Raji (cell line): ENCODE measurements around the gene ETV3.

Source experiments
- POLR2A ChIP-seq: IDR thresholded peaks from 2 replicates; pipeline ENCODE4 v1.6.1; 2011; ENCODE audit warnings: low read depth, low read length, control low read depth; ENCODE audit not compliant: insufficient read depth

Gene ETV3

DNA sequence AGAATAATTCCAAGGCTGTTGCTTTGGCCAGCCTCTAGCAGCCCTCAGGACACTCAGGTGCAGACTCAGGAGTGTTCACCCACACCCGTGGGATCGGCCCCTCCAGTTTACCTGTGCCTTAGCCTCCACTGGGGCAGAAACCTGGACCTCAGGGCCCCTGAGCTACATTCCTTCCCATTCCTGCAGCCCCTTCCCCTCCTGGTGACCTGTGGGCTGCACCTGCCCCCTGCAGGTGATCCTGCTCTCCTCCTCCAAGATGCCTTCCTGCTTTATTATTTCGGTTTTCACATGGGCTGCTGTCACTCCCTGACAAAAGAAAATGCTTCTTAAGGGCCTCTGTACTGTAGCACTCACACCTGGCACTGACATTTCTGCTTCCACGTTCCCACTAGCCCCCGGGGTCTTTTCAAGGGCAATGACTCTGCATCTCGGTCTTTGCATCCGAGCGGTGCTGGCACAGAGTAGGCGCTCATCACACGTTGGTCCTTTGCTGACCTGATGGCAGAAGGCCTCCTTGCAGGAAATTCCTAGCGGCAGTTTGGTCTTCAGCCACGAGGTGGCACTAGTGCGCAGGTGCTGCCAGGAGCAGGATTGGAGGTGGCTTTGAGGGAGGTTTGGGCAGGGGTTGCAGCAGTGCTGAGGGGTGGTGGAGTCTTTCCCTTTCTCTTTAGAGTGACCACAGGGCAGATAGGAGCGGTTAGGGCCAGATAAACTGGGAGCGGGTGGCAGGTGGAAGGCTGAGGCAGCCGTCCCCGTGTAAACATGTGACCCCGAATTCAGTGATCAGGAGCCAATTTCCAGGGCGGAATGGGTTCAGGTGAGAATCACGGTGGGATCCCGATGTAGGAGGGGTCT lies 25.3 kb upstream of the ETV3 start:
- no peak for TF ChIP-seq POLR2A

DNA sequence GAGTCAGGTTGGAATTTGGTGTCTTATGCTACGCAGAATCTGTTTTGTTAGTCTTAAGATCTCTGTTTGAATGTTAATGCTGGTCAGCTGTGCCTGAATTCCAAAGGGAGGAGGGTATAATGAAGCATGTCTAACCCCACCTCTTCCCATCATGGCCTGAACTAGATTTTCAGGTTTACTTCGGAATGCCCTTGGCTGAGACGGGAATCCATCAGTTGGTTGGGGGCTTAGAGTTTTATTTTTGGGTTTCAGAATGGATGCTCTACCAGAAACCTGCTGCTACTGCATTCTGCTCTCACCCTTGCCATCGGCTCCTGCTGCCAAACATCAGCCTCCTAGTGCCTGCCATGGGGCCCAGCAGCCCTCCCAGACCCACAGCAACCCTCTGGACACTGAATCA lies 24.1 kb upstream of the ETV3 start:
- no peak for TF ChIP-seq POLR2A

- TF ChIP-seq POLR2A = no peak
These were observed 23.7 kb upstream of the ETV3 start for GRCh38 chr1:157161901-157162300.

DNA sequence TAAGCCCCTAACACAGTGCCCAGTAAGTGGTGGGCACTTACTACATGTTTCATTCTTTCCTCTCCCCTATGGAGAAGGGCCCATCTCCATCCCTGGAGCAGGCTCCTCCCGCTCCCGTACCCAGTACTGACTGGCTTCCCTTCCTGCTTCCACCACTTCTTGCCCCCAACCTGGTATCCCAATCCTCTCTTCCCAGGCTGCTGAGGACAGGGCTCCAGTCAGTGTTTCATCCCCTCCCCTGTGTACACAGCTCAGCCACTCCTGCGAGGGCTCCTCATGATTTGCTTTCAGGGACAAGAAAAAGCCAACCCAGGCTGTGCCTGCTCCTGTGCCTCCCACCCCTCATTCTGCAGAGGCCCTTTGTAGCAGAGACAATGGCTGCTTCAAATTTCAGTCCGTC lies 20.8 kb upstream of the ETV3 start:
- TF ChIP-seq POLR2A = no peak

- TF ChIP-seq POLR2A = no peak
These were observed 19.5 kb upstream of the ETV3 start for GRCh38 chr1:157157501-157158190.

- no peak for TF ChIP-seq POLR2A
These were observed 17.9 kb upstream of the ETV3 start for GRCh38 chr1:157156058-157156541.

- no peak for TF ChIP-seq POLR2A
These were observed 17.5 kb upstream of the ETV3 start for GRCh38 chr1:157155658-157156057.

DNA sequence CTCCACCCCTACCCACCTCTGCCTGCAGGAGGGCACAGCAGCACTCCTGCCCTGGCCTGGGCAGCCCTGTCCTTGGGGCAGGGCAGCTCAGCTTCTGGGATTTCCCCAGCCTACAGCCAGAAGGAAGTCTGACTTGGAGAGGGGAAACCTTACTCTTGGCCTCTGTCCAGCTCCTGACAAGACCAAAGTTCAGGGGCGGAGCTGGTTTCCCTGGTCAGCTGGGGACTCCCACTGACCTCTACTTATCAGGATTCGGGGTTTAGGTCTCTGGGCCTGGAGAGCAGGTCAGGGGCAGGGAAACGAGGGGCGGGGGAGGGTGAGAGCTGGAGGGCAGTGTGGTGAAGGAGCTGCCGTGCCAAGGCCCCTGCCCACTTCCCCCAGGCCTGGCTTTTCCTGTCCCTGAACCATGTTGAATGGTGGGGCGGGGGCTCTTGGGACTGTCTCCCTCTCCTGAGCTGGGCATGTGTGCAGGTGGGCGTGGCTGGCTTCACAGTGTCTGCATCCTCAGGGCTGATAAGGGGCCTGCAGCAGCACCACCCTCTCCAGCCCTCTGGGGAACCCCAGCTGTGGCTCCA lies 16.8 kb upstream of the ETV3 start:
- no peak for TF ChIP-seq POLR2A

DNA sequence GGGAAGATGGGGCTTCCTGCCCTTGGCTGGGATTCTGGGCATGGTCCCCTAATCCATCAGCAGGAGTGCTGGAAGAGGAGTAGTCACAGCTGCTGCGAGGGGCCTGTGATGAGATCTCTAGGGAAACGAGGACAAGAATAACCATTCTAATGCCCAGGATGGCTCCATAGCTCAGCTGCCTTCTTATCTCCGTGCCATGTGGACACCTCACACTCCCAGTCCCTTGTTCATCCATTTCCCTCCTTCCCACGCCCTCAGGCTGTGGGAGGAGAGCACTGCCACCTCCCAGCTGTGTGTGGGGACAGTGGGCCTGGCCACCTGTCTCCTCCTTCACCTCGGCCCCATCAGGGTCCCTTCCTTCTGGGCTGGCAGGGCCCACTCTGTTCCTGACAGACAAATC lies 16.1 kb upstream of the ETV3 start:
- TF ChIP-seq POLR2A = no peak

- TF ChIP-seq POLR2A = no peak
These were observed 15.6 kb upstream of the ETV3 start for GRCh38 chr1:157153746-157154145.

DNA sequence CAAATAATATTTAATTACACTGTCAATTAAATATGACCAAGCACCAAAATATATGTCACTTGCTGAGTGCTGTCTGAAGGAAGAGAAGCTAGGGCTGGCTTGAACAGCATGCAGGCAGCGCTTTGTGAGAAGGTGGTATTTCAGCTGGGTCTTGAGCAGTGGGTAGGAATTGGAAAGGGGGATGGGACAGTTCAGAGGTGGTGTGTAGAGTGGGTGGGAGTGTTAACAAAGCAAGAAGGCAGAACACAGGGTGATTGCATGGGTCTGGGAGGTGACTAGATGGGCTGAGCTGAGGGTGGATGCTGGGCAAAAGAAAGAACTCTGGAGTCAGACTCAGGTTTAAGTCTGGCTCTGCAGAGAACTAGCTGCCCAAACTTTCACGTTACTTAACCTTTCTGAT lies 14.3 kb upstream of the ETV3 start:
- TF ChIP-seq POLR2A = no peak

DNA sequence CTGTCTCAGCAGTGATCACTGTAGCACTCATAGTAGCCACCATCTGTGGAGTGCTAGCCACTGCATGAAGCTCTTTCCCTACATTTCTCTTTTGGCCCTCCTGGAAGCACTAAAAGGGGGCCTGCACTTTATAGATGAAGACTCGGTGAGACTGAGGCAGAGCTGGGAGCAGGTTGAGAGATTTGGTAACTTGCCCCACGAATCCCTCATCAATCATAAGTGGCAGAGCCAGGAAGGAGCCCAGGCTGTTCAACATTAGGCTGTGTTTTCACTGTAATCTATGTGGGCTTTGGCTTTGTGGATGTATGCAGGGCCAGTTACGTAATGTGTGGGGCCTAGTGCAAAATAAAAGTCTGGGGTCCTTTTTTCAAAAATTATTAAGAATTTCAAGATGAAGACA lies 13.3 kb upstream of the ETV3 start:
- TF ChIP-seq POLR2A = no peak

GRCh38 chr1:157151073-157151472 lies 12.9 kb upstream of the ETV3 start:
- no peak for TF ChIP-seq POLR2A

DNA sequence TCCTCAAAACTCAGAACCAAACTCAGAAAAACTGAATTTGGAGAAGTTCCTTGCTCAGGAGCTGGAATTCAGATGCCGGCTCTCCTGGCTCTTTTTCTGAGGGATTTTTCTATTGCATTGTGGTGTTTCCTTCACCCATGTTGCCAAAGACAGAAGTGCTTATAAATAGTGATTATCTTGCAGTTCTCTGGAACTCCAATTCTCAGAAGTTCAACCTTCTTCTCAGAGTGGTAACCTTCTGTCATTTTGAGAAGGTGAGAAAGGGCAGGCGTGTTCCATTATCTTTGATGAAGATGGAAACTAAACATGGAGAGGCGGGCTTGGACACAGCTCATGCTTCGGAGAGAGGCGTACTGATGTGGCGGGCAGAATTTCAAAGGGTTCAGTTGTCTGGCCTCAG lies 12.4 kb upstream of the ETV3 start:
- no peak for TF ChIP-seq POLR2A

- TF ChIP-seq POLR2A = no peak
These were observed 9.9 kb upstream of the ETV3 start for GRCh38 chr1:157147906-157148700.
